Measurements from ENCODE around the gene FADS2. TPM values are rescaled to one million over a fixed set of nuclear protein-coding genes. Genes with fewer than 3 reads are reported as not detected.

FADS2 gene
- total and polyA plus RNA-seq, 4 donors = 44.5 to 165 (median 78.8) TPM

DNA sequence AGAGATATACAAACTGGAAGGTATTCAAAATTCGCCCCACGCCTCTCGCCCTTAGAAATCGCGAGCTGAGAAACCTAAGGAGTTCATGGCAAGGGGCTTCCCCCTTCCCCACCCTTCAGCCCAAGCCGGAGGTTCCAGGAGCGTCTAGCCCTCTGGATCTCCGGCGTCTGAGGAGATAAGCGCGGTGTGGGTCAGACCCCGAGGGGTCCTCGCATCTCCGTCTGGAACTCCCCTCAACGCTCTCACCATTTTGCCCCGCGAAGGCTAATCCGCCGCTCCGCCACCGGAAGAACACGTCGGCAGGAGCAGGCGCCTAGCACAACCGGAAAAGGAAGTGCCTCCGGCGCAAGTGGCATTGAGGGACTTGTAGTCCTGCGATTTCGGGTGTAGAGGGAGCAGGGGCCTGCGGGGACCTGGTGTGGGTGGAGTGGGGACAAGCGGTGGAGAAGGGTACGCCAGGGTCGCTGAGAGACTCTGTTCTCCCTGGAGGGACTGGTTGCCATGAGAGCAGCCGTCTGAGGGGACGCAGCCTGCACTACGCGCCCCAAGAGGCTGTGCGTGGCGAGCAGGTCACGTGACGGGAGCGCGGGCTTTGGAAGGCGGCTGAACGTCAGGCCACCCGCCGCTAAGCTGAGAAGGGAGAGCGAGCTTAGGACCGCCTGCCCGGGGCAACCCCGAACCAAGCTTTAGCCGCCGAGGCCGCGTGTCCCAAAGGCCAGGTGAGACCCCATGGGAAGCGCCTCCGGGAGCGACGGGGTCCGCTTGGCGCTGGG is 35.6 kb upstream of the FADS2 start, which contains the start of the genes FEN1 and TMEM258:
Gene FEN1, plus strand, starts transcription at position 602 of the 773 bp plus-strand sequence. CDS start 2,451 bp downstream, outside the sequence.
Gene TMEM258, minus strand, starts transcription at position 290 of the 773 bp plus-strand sequence. Its CDS starts 41 bp downstream, at position 249.
- Histone ChIP-seq H3K4me1 (ENCODE audit: control insufficient read depth in 5 of 5, insufficient read depth in 5 of 5, low read length in 5 of 5) (peaks cover 0 to 23% (median 3%) of the 10 kb centered on the region in 5 donors), H3K9ac (ENCODE audit: insufficient read depth in 1 of 2, low read length in 2 of 2) (peak within 1 kb of the TSS; percentile 97 to 99), H3K27ac (ENCODE audit: low read depth in 1 of 2, low read length in 1 of 2) (peak within 1 kb of the TSS; percentile 94 to 97), H3K27me3 (ENCODE audit: control insufficient read depth in 3 of 3, insufficient read depth in 3 of 3, low read length in 2 of 3) (no peaks in the 10 kb centered on the region), H3K36me3 (ENCODE audit: control insufficient read depth in 4 of 4, insufficient read depth in 4 of 4, low read length in 4 of 4) (peaks cover 6 to 35% (median 18%) of the 10 kb centered on the region in 4 donors), H3K4me3 (peak within 1 kb of the TSS; percentile 80), H3K9me3 (ENCODE audit: control insufficient read depth in 4 of 4, insufficient read depth in 3 of 4, low read length in 3 of 4) (no peaks in the 10 kb centered on the region)
- 0% methylated on average over 61 of the region's 61 CpGs for WGBS, 2 donors
- peak; percentile 93 to 96 (median 96) for DNase-seq
- TF ChIP-seq CTCF (IDR thresholded peaks at IDR 0.05; ENCODE audit: control extremely low read depth, extremely low read depth) = no peak
- ATAC-seq (ENCODE audit: insufficient read depth, low FRiP score) = peak; percentile 91

GRCh38 chr11:61793083-61793828 is 34.8 kb upstream of the FADS2 start:
- WGBS, 2 donors = 4 to 6% methylated on average over 29 of the region's 29 CpGs
- DNase-seq = no peak
- no peak for ATAC-seq (ENCODE audit: insufficient read depth, low FRiP score)

DNA sequence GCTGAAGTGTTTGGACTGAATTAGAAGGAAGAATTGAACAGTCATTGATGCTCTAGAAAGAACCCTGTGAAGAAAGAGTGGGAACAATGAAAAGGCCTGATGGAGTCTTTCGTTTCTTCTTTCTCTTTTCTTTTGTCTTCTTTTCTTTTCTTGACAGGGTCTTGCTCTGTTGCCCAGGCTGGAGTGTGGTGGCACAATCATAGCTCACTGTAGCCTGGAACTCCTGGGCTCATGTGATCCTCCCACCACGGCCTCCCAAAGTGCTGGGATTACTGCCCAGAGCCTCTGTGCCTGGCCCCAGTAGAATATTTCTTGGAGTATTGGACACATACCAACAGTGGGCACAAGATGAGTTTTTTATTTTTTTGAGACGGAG is 34.3 kb upstream of the FADS2 start:
- peaks cover 5 to 24% (median 15%) of the 10 kb centered on the region in 4 donors for H3K36me3 ChIP-seq (ENCODE audit: control insufficient read depth in 4 of 4, insufficient read depth in 4 of 4, low read length in 4 of 4)
- ATAC-seq (ENCODE audit: insufficient read depth, low FRiP score) (no peak), DNase-seq (no peak)
- H3K9me3 ChIP-seq (ENCODE audit: control insufficient read depth in 4 of 4, insufficient read depth in 3 of 4, low read length in 3 of 4) = no peaks in the 10 kb centered on the region
- H3K27ac ChIP-seq (ENCODE audit: low read depth in 1 of 2, low read length in 1 of 2) = no peak overlapping the region
- H3K9ac ChIP-seq (ENCODE audit: insufficient read depth in 1 of 2, low read length in 2 of 2) = no peak overlapping the region
- no peak for TF ChIP-seq CTCF (IDR thresholded peaks at IDR 0.05; ENCODE audit: control extremely low read depth, extremely low read depth)
- WGBS, 2 donors = 69 to 71% methylated on average over 3 of the region's 3 CpGs
- no peaks in the 10 kb centered on the region for H3K27me3 ChIP-seq (ENCODE audit: control insufficient read depth in 3 of 3, insufficient read depth in 3 of 3, low read length in 2 of 3)
- no peak overlapping the region for H3K4me3 ChIP-seq
- peaks cover 0 to 26% (median 3%) of the 10 kb centered on the region in 5 donors for H3K4me1 ChIP-seq (ENCODE audit: control insufficient read depth in 5 of 5, insufficient read depth in 5 of 5, low read length in 5 of 5)

More at GRCh38 chr11:61793083-61793828, 34.8 kb upstream of the FADS2 start:
- peak overlapping the region; percentile 71 to 97 for H3K9ac ChIP-seq (ENCODE audit: insufficient read depth in 1 of 2, low read length in 2 of 2)
- H3K36me3 ChIP-seq (ENCODE audit: control insufficient read depth in 4 of 4, insufficient read depth in 4 of 4, low read length in 4 of 4) = peaks cover 6 to 28% (median 17%) of the 10 kb centered on the region in 4 donors
- H3K27ac ChIP-seq (ENCODE audit: low read depth in 1 of 2, low read length in 1 of 2) = peak overlapping the region; percentile 94 to 97
- H3K4me1 ChIP-seq (ENCODE audit: control insufficient read depth in 5 of 5, insufficient read depth in 5 of 5, low read length in 5 of 5) = peaks cover 0 to 26% (median 3%) of the 10 kb centered on the region in 5 donors
- H3K4me3 ChIP-seq = peak overlapping the region; percentile 80
- no peaks in the 10 kb centered on the region for H3K27me3 ChIP-seq (ENCODE audit: control insufficient read depth in 3 of 3, insufficient read depth in 3 of 3, low read length in 2 of 3)
- H3K9me3 ChIP-seq (ENCODE audit: control insufficient read depth in 4 of 4, insufficient read depth in 3 of 4, low read length in 3 of 4) = no peaks in the 10 kb centered on the region
- TF ChIP-seq CTCF (IDR thresholded peaks at IDR 0.05; ENCODE audit: control extremely low read depth, extremely low read depth) = no peak
